MM.1S (cell line): Measurements from ENCODE around the gene RICTOR.

ENCODE experiments used
- DNase-seq: peaks from one replicate; pipeline ENCODE4 v3.0.0-alpha.2; 2015
- H2AFZ ChIP-seq: fragments of 300-600 bp; sonication (generic); 2 replicates; pipeline ENCODE4 v1.6.0; 2016; ENCODE audit warnings: antibody characterized with exemption, low read length
- H3F3A ChIP-seq: fragments of 300-600 bp; sonication (generic); 2 replicates; pipeline ENCODE4 v1.6.1; 2016; ENCODE audit warnings: mild to moderate bottlenecking, antibody characterized with exemption, low read length, moderate library complexity, mixed read lengths; ENCODE audit not compliant: insufficient read depth
- H3K27ac ChIP-seq: fragments of 300-600 bp; sonication (generic); 2 replicates; pipeline ENCODE4 v1.5.1; 2016; ENCODE audit warnings: mild to moderate bottlenecking, low read length
- H3K27me3 ChIP-seq: fragments of 300-600 bp; sonication (generic); replicated peaks from 2 replicates; pipeline ENCODE4 v1.6.0; 2016; ENCODE audit warnings: low read length; ENCODE audit not compliant: insufficient read depth
- H3K36me3 ChIP-seq: fragments of 300-600 bp; sonication (generic); replicated peaks from 2 replicates; pipeline ENCODE4 v1.6.1; 2016; ENCODE audit warnings: mild to moderate bottlenecking, low read length, mixed read lengths; ENCODE audit not compliant: insufficient read depth
- H3K4me1 ChIP-seq: fragments of 300-600 bp; sonication (generic); 2 replicates; pipeline ENCODE4 v1.6.1; 2016; ENCODE audit warnings: low read length, mixed read lengths
- H3K4me2 ChIP-seq: fragments of 300-600 bp; sonication (generic); 2 replicates; pipeline ENCODE4 v1.6.0; 2016; ENCODE audit warnings: low read depth, low read length
- H3K4me3 ChIP-seq: fragments of 300-600 bp; sonication (generic); 2 replicates; pipeline ENCODE4 v1.5.1; 2016; ENCODE audit warnings: low read length, mixed read lengths
- H3K79me2 ChIP-seq: fragments of 300-600 bp; sonication (generic); 2 replicates; pipeline ENCODE4 v1.6.1; 2016; ENCODE audit warnings: mixed run types, low read length, mixed read lengths
- H3K9ac ChIP-seq: fragments of 300-600 bp; sonication (generic); 2 replicates; pipeline ENCODE4 v1.6.1; 2016; ENCODE audit warnings: low read length, mixed read lengths
- H3K9me2 ChIP-seq: fragments of 300-600 bp; sonication (generic); replicated peaks from 2 replicates; pipeline ENCODE4 v1.6.1; 2016; ENCODE audit warnings: mild to moderate bottlenecking, low read length, mixed read lengths; ENCODE audit not compliant: insufficient read depth
- H3K9me3 ChIP-seq: fragments of 300-600 bp; sonication (generic); replicated peaks from 2 replicates; pipeline ENCODE4 v1.6.1; 2016; ENCODE audit warnings: mild to moderate bottlenecking, low read length, mixed read lengths; ENCODE audit not compliant: insufficient read depth
- H4K20me1 ChIP-seq: fragments of 300-600 bp; sonication (generic); 2 replicates; pipeline ENCODE4 v1.6.1; 2016; ENCODE audit warnings: mild to moderate bottlenecking, low read length, moderate library complexity, mixed read lengths; ENCODE audit not compliant: insufficient read depth
- EZH2 ChIP-seq: fragments of 300-600 bp; sonication (generic); optimal IDR thresholded peaks from 2 replicates; pipeline ENCODE3; 2017; ENCODE audit warnings: low read depth, mild to moderate bottlenecking, antibody characterized with exemption, low read length, mixed read lengths
- EZH2phosphoT487 ChIP-seq: fragments of 300-600 bp; sonication (generic); IDR thresholded peaks from 2 replicates; pipeline ENCODE4 v1.6.1; 2018; ENCODE audit warnings: antibody characterized with exemption, low read length
- TF ChIP-seq, protein P1 (sequence below): fragments of 300-600 bp; sonication (generic); IDR thresholded peaks from 2 replicates; pipeline ENCODE4 v1.5.1; 2016; ENCODE audit warnings: antibody characterized with exemption, low read length, mixed read lengths

Gene RICTOR

DNA sequence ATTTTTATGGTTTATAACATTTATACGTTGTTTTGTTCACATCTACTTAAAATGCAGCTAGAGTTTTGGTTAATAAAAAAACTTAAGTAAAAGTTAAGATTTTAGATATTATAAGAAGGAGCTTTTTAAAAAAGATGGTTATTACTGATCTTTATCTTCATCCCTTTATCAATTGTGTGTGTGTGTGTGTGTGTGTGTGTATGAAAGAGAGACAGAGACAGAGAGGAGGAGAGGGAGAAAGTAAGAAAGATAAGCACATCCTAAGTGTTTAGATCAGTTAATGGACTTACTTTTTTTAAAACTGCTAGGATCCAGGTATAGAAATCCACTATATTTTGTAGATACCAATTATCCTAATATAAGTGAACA, 45.8 kb upstream of the RICTOR start:
- H3K4me2 ChIP-seq = 0 out of 2 replicates have a peak overlapping the region, but pooled peaks have one; percentile 17
- H2AFZ ChIP-seq = no peak overlapping the region
- H3K9me2 ChIP-seq = no peaks in the 10 kb centered on the region
- no peak overlapping the region for H3K27ac ChIP-seq
- no peaks in the 10 kb centered on the region for H3K36me3 ChIP-seq
- no peaks in the 10 kb centered on the region for H3K27me3 ChIP-seq
- no peaks in the 10 kb centered on the region for H3K9me3 ChIP-seq
- no peaks in the 10 kb centered on the region for H3K79me2 ChIP-seq
- H4K20me1 ChIP-seq = no peaks in the 10 kb centered on the region
- no peaks in the 10 kb centered on the region for H3K4me1 ChIP-seq
- no peak for TF ChIP-seq EZH2phosphoT487
- no peak for TF ChIP-seq EZH2
- TF ChIP-seq, protein P1, sequence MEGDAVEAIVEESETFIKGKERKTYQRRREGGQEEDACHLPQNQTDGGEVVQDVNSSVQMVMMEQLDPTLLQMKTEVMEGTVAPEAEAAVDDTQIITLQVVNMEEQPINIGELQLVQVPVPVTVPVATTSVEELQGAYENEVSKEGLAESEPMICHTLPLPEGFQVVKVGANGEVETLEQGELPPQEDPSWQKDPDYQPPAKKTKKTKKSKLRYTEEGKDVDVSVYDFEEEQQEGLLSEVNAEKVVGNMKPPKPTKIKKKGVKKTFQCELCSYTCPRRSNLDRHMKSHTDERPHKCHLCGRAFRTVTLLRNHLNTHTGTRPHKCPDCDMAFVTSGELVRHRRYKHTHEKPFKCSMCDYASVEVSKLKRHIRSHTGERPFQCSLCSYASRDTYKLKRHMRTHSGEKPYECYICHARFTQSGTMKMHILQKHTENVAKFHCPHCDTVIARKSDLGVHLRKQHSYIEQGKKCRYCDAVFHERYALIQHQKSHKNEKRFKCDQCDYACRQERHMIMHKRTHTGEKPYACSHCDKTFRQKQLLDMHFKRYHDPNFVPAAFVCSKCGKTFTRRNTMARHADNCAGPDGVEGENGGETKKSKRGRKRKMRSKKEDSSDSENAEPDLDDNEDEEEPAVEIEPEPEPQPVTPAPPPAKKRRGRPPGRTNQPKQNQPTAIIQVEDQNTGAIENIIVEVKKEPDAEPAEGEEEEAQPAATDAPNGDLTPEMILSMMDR = no peak
- H3K4me3 ChIP-seq = no peak overlapping the region
- H3F3A ChIP-seq = no peaks in the 10 kb centered on the region
- no peak overlapping the region for H3K9ac ChIP-seq
- DNase-seq = no peak

DNA sequence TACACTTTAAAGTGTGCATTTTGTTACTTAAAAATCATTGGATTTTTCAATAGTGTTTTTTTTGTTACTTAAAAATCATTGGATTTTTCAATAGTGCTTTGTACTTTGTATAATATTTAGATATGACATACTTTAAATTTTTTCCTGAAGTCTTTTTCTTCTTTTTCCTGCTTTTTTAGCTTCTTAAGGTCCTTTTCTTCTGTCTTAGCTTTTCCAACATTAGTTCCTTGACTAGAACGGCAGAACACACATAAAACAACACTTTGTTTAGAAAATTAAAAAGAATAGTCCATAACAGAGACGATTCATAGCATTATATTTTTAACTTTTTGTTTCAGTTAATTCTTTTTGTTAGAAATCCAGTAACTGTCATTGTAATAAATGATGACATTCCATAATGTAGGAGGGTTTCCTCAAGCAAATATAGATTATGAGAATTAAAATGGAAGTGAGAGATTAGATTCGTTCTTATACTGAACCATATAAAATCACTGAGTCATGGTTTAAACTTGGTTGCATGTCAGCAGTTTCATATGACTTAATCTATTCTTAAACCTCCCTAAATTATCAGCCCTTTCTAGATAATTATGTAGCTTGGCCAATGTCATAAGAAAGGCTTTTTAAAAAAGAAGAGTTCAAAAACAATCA, 45.3 kb upstream of the RICTOR start:
- DNase-seq = no peak
- H3F3A ChIP-seq = no peaks in the 10 kb centered on the region
- no peak overlapping the region for H3K9ac ChIP-seq
- no peaks in the 10 kb centered on the region for H3K4me1 ChIP-seq
- H4K20me1 ChIP-seq = no peaks in the 10 kb centered on the region
- no peaks in the 10 kb centered on the region for H3K9me3 ChIP-seq
- no peaks in the 10 kb centered on the region for H3K79me2 ChIP-seq
- H3K27me3 ChIP-seq = no peaks in the 10 kb centered on the region
- no peak overlapping the region for H2AFZ ChIP-seq
- TF ChIP-seq, protein P1 = no peak
- TF ChIP-seq EZH2 (no peak), EZH2phosphoT487 (no peak)
- no peak overlapping the region for H3K4me3 ChIP-seq
- 0 out of 2 replicates have a peak overlapping the region, but pooled peaks have one; percentile 17 for H3K4me2 ChIP-seq
- no peak overlapping the region for H3K27ac ChIP-seq
- H3K36me3 ChIP-seq = no peaks in the 10 kb centered on the region
- no peaks in the 10 kb centered on the region for H3K9me2 ChIP-seq

DNA sequence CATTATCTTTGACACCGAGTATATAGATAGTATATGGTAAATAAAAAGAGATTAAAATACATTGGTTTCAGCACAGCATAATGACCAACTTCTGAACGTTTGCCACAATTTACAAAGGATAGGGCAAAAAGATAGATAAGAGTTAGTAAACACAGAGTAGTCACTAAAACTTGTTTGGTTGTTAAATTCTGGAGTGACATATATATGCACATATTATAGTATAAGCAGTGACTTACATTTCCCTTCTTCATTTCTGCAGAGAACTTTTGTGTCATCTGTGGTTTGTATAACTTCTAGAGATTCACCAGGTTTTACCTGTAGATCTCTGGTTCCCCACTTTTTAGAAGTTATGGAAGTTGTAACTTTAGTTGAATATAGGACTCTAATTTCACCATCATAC, 44.4 kb upstream of the RICTOR start:
- no peaks in the 10 kb centered on the region for H3K36me3 ChIP-seq
- H3K9ac ChIP-seq = no peak overlapping the region
- no peak overlapping the region for H2AFZ ChIP-seq
- no peak for DNase-seq
- no peaks in the 10 kb centered on the region for H3K79me2 ChIP-seq
- H3K4me2 ChIP-seq = no peak overlapping the region
- H3K27me3 ChIP-seq = no peaks in the 10 kb centered on the region
- no peaks in the 10 kb centered on the region for H3K9me3 ChIP-seq
- H3K9me2 ChIP-seq = no peaks in the 10 kb centered on the region
- H3K4me3 ChIP-seq = no peak overlapping the region
- H4K20me1 ChIP-seq = no peaks in the 10 kb centered on the region
- H3K4me1 ChIP-seq = no peaks in the 10 kb centered on the region
- no peaks in the 10 kb centered on the region for H3F3A ChIP-seq
- TF ChIP-seq EZH2 = no peak
- TF ChIP-seq, protein P1 = no peak
- TF ChIP-seq EZH2phosphoT487 = no peak
- no peak overlapping the region for H3K27ac ChIP-seq
